ENCODE data around the gene STK25.

STK25 gene

DNA sequence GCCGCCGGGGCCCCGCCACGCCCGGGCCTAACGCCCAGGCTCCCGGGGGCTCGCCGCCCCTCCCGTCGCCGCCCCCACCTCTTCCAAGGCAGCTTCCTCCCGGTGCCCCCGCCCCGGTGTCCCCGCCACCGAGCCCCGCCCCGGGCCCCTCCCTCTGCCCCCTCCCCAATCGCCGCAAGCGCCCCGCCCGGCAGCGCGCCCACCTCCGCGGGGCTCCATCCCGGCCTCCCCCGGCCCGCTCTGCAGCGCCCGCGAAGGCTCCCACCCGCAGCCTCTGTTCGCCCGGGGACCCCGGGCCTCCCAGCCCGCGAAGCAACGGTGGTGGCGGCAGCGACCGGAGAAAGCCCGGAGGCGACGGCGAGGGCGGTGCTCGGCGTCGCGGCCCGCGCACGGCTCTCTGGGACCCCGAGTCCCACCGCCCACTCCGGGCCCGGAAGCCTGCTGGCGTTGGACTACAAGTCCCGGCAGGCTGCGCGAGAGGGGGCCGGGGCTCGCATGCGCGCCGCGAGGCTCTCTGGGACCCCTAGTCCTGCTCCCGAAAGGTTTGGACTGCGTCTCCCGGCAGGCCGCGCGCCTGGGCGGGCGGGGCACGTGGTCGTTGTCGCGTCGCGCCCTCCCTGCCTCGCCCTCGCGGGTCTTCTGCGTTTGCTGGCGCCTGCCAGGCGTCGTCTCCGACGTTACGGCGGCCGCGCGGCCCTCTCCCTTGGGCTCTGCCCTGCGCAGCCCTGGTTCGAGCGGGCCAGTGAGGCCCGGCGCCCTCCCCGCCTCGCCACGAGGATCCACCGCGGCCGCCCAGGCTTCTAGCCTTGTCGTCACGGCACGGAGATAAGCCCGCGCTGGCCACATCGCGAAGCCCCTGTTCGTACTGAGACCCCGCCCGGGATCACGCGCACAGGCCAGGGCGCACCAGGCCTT, at the start of gene STK25:
Gene STK25 (minus strand): TSS at position 345 of the 915 bp plus-strand sequence. CDS start 549 bp downstream, outside the sequence.
- DNase-seq, result peak; percentile 98

DNA sequence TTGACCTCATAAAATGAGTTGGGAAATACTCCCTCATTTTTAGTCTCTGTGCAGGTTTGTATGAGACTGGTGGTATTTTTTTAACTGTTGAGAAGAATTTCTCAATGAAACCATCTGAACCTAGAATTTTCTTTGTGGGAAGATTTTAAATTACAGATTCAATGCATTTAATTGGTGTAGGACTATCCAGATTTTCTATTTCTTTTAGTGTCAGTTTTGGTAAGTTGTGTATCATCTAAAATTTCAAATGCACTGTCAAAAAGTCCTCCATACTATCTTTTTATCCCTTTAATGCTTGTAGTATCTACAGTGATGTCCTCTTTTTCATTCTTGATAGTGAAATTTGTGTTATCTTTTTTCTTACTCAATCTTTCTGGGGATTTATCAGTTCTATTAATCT, 48.4 kb upstream of the STK25 start:
- no peak for DNase-seq

DNA sequence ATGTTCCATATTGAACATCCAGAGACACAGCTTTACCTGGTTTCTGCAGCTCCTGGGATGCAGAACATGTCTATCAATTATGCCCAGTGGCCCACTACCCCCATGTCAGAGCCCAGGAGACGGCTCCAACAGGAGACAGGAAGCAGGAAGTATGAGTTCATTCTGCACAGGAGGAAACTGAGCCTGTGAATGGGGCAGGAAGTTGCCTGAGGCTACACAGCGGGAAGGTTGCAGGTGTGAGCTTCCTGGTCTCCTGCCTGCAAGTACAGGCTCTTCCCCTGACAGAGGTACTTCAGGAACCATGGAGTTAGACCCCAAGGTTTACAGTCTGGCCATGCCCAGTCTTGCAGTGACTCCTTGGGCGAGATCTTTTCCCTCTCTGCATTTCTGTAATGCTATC, 47.3 kb upstream of the STK25 start:
- DNase-seq, result no peak

DNA sequence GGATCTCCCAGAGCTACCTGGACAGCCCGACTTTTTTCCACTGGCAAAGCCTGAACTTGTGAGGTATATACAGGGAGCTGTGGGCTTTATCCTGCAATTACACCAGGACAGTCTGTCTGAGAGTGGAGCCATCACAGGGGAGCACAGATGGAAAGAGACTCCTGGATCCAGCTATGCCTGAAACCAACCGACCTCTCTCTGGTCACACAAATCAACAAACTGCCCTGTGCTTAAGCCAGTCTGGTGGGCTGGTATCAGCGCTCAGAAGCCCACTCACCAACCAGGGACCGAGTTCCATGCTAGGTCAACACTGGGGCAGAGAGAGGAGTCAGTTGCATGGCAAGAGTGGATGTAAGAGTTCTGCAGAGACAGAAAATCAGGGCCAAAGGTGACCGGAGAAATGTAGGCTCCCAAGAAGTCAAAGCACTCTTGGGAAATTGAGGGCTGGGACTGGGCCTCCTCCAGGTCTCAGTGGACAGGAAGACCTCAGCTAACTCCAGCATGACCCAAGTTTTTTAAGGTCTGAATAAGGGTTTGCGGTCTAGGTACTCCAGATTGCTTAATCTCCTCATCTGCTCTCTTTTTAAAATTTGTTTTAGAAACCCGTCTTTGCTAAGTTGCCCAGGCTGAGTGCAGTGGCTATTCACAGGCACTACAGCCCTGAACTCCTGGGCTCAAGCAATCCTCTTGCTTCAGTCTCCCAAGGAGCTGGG, 46.4 kb upstream of the STK25 start:
- no peak for DNase-seq

DNA sequence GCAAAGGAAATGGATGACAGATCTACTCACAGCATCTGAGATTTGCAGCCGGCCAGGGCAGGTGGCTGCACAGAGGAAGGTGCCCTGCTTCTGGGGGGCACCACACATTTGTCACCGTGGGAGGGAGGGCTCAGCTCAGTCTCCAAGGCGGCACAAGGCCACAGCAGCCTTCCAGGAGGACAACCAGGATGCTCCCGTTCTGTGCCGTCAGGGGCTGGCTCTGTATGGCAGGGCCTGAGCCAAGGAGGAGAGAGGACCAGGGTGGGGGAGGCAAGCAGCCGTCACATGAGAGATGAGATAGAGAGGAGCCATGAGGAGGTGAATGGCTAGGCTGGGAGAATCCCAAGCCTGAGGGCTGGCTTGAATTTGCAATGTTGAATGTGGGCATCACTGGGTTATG, 45.6 kb upstream of the STK25 start:
- no peak for DNase-seq

DNA sequence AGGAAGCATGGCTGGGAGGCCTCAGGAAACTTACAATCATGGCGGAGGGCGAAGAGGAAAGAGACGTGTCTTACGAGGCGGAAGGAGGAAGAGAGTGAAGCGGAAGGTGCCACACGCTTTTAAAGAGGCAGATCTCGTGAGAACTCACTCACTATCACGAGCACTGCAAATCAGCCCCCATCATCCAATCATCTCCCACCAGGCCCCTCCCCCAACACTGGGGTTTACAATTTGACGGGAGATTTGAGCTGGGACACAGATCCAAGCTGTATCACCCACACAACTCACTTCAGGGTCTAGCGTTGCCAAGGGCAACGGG, 45.1 kb upstream of the STK25 start:
- DNase-seq, result no peak

DNA sequence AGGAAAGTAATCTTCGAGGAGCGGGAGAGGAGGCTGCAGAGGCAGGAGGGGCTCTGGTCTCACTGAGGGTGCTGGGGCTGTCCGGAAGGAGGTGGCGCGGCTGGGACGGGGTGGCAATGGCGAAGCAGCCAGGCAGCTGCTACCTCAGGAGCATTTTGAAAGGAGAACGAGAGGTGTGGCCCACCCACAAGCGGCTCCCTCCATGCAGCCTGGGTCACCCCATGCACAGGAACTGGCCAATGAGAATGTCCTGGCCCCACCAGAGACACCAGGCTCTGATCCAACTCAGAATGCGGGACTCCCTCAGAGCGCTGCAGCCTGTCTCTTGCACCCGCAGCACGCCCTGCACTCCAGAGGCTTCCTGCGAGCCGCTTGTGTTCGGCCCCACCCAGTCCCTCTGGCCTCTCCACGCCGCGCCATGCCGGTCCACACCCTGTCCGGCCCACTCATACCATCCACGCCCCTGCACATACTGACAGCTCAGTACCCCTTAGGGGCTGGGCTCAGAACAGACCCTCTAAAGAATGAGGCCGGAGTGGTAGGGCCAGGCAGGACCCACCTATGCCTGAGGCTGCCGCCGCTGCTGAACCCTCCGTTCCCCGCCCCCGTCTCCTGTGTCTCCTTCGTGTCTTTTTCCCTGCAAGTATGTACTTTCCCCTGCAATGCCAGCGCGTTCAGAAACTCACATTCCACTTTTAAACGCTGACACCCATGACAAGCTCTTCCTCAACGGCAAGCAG, 43.8 kb upstream of the STK25 start:
- no peak for DNase-seq

DNA sequence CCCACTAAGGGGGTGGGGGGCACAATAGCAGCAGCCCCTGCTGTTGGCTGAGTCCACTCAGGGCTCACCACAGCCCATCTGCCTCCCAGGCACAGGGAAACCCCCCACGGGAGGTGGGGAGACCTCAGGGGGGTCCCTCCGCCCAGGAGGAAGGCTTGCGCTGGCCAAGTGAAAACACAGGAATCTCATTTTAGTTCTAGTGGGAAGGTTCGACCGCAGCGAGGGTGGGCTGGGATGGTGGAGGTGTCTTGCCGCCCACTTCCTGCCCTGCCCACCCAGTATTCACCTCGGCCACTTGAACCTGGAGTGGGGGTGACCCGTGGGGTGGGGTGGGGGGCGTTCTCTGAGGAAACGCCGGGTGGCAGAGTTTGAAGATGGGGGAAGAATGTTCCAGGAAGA, 43.2 kb upstream of the STK25 start:
- no peak for DNase-seq

DNA sequence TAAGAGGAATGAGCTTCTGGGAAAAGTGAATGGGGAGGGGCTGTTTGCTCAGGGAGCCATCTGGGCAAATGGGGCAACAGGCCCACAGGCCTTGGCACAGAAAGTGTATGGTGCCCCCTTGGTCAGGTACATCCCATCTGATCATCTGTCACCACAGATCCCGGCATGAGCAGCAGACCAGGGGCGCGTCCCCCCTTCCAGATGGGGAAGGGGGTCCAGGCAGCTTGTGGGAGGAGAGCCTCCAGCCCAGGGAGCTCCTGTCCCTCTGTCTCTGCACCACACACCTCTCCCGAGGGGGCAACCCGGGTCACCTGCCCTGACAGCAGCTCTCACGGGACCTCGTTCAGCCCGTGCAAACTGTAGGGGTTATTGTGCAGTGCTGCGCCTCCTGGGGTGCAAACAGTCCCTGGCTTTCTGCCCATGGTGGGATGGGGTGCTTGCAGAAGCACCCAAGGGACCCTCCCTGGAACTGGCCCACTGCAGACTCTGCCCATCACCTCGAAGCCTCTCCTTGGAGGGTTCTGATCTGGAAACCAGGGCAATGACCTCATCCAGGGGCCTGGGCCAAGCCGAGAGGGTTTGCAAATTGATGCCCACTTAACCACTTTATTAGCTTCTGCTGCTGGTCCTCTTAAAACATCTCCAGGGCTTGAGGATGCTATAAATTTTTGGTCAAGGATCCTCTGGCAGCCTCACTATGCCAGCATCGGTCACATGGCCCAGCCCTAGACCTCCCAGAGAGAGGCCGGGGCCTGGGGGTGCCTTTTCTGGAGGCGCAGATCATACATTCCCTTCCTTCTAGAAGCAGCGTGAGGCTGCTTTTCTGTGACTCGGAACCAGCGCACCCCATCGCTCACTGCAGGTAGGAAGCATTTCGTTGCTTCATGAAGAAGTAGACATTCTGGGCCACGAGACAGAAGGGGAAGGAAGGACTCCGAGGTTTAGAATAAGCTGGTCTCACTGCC, 42.5 kb upstream of the STK25 start:
- no peak for DNase-seq

DNA sequence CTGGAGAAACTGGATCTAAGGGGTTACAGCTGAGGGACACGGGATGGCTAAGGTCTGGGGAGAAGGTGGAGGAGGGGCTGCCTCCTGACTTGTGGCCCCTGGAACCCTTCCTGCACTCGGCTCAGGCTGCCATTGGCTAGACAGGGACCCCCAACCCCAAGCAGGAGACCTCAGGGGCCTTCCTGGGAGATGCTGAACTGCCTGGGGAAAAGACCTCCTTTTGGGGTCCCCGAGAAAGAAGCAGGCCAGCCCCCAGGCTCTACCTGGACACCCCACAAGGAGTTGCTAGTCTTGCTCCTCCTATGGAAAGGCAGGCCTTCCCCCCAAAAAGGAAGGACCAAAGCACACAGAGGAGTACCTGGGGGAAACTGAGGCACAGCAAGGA, 40.1 kb upstream of the STK25 start:
- DNase-seq, result no peak

DNA sequence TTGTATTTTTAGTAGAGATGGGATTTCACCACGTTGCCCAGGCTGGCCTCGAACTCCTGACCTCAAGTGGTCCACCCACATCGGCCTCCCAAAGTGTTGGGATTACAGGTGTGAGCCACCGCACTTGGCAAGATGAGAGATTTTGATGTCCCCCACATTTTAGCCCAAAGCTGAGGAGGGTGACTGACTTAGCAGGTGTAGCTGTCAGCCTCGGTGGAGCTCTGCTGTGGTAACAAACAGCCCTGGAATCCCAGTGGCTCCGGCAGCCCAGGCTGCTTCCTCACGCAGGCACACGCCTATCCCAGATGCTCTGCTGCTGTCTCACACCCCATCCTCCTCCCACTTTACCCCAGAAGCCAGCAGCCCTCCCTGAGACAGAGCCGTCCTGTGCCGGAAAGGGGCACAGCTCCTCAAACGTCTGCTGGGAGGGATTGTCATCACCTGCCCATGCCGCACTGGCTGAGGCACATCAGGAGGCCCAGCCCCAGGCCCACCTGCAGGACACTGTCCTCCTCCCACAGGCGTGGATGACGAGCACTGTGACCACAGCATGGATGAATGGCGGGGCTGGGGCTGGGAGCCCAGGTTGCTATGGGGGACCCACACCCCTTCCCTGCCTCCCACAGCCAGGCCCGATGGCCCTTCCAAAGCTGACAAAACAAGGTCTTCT, 39.5 kb upstream of the STK25 start:
- no peak for DNase-seq

DNA sequence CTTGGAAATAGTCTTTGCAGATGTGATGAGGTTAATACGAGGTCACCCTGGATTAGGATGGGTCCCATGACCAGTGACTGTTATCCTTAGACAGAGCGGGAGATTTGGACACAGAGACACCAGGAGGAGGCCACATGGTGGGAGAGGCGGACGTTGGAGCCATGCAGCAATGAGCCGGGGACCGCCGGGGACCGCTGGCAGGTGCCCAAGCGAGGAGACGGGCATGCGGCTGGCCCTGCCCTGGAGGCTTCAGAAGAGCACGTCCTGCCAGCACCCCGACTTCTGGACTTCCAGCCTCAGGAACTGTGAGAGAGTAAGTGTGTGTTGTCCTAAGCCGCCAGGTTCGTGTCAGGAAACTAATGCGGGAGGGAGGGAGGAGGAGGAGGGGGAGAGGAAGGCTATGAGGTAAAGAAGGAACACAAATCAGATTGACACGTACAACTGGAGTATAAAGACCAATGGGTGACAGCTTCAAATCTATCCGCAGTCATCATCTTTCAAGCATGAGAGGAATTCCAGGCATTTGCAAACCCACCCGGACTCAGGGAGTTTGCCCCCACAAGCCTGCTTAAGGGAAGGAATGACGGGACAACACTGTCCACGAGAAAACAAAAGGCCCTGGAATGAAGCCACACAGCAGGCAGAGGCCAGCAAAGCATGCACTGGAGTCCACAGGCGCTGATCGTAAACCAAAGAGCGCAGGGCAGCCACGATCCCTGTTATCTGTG, 38.6 kb upstream of the STK25 start:
- DNase-seq, result no peak

DNA sequence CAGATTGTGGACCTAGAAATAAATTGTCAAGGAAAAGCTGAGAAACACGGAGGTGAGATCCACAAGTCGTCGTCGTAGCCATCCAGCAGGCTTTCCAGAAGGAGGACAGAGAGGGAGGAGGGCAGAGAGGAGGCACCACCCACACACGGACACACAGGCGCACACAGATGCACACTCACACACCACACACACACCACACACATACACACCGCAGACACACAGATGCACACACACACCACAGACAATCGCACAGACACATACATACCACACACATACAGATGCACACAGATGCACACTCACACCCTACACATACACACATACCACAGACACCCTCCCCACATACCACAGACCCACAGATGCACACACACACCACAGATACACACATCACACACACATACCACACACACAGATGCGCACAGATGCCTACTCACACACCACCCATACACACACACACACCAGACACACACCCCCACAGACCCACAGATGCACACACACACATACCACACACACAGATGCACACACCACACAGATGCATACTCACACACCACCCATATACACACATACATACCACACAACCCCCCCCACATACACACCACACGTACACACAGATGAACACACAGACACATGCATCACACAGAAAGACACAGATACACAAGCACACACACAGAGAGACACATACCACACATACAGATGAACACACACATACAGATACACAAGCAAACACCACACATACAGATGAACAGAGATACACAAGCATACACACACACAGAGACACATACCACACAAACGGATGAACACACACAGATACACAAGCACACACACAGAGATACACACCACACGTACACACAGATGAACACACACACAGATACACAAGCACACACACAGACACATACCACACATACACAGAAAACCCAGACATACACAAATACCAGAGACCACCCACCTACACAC, 37.4 kb upstream of the STK25 start:
- no peak for DNase-seq

DNA sequence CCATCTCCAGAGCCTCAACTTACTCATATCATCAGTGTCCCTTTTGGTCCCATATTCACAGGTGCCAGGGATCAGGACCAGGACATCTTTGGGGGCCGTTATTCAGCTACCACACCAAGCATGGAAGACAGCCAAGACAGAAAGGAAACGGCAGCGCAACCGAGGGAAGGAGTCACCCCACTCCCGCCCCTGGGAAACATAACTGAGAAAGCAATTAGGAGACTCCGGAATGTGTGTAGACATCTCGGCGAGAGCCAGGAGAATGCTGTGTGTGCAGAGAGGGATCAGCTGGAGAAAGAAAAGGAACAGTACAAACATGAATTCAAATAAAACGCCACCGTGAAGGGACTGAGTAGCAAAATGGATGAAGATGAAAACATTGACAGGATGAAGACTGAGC, 36.7 kb upstream of the STK25 start:
- DNase-seq, result no peak

DNA sequence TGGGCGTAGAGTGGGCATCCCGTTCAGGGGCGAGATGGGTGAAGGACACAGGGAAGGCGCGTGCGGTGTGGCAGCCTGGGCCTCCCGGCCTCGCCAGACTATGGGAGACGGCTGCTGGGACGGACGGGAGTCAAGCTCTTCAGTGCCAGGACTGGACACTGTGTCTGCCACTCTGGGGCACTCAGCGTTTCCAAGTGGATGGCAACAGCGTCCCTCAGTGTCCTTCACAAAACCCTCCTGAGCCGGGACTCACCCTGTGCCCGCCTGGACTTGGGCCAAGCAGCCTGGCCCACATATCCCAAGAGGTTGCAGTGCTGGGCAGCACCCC, 33.9 kb upstream of the STK25 start:
- DNase-seq, result no peak

DNA sequence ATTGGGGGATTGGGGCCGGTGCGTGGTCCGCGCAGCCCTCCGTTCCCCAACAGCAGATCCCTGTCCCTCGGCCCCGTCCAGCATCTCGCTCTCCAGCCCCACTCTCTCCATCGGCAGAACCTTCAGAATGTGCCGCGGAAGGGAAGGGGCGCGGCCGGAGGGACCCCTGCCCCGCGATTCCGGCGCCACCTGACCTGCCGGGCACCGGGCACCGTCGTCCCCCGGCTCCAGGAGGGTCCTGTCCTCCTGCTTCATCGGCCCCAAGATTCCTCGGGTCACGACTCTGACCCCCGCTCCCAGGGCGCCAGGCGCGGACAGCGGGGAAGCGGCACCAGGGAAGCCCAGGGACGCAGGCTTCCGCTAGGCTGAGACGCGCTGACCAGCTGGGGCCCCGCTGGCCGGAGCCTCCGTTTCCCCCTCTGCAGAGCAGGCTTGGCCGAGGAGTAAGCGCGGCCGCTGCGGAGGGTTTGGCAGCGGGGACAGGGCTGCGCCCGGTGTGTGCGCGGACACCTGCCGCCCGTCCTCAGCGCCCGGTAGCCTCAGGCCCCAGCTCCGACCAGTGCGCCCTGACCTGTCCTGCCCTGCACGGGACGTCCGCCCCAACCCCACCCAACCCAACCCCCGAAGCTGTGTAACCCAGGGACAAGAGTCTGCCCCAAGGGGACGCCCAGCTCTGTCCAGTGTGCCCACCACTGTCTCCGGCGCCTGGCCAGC, 33.3 kb upstream of the STK25 start:
- DNase-seq, result no peak

DNA sequence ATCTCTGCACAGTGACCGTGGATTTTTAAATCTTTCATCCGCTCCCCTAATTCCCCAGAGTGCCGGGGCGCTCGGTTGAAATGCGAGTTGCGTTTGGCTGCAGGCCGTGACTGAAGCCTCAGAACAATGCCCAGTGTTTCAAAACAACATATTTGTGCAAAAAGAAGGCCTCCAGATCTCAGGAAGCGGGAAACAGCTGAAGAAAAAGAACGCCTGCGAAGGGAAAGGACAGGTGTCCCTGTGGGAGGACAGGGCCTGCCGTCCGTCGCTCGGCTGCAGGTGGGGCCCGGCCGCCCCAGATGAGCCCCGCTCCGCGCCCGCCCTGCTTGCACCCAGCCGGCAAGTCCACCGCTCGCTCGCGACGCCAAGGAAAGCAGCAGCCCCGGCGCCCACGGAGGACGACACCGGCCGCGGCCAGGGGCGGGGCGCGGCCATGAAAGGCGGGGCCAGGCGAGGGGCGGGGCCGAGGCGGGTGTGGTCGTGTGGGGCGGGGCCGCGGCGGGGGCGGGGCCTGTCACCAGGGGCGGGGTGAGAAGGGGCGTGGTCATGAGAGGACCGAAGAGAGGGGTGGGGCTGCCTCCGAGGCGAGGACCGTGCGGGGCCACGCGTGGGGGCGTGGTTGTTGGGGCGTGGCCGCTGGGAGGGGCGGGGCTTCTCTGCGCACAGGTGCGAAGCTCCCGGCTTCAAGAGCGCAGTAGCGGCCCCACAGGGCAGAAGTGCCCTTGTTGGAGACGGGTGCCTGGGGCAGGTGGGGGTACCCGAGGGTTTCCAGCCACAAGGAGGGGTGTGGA, 32.6 kb upstream of the STK25 start:
- peak; percentile 85 for DNase-seq

DNA sequence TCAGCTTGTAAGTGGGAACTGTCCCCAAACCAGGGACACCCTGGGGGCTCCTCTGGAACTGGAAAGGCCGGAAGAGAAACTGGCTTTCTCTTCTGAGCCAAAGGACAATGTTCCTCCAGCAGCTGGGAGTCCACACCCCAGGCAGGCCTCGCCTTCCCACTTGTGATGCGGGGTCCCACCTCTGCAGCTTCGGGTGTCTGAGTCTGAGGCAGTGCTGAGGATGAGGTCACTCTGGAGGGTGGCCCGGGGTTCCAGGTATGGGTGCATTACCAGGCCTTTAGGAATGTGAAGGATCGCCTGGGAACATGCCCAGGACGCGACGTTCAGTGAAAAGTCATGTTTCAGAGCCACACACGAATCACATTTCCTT, 32.0 kb upstream of the STK25 start:
- DNase-seq, result no peak
